ENCODE data around the gene TBC1D22A.

The TBC1D22A gene

DNA sequence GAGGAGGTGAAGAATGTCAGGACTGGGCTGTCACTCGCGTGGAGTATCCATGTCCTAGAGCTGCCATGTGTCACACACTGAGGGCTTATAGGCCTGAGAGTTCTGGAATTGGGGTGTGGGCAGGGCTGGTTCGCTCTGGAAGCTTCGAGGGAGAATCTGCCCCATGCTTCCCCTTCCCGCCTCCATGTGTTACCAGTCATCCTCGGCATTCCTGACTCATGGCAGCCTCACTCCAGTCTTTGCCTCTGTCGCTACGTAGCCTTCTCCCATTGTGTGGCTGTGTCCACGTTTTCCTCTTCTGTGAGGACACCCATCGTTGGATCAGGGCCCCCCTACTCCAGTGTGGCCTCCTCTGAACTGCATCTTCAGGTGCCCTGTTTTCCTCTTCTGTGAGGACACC, 301.2 kb downstream of the TBC1D22A start:
- Histone ChIP-seq H3K4me1 (ENCODE audit: low read depth, poor library complexity, severe bottlenecking) (no peaks in the 10 kb centered on the region), H3K27me3 (ENCODE audit: insufficient read depth, low read depth) (no peaks in the 10 kb centered on the region), H3K36me3 (ENCODE audit: insufficient read depth) (no peaks in the 10 kb centered on the region), H2AFZ (ENCODE audit: low read depth) (no peak overlapping the region), H3K4me2 (no peak overlapping the region), H4K20me1 (ENCODE audit: insufficient read depth) (no peaks in the 10 kb centered on the region), H3K79me2 (ENCODE audit: insufficient read depth, low read depth) (no peaks in the 10 kb centered on the region), H3K27ac (no peak overlapping the region), H3K4me3 (IDR thresholded peaks at IDR 0.05; ENCODE audit: insufficient read depth, low read depth, low read length) (no peak overlapping the region), H3K9ac (no peak overlapping the region)
- TF ChIP-seq, protein P1, sequence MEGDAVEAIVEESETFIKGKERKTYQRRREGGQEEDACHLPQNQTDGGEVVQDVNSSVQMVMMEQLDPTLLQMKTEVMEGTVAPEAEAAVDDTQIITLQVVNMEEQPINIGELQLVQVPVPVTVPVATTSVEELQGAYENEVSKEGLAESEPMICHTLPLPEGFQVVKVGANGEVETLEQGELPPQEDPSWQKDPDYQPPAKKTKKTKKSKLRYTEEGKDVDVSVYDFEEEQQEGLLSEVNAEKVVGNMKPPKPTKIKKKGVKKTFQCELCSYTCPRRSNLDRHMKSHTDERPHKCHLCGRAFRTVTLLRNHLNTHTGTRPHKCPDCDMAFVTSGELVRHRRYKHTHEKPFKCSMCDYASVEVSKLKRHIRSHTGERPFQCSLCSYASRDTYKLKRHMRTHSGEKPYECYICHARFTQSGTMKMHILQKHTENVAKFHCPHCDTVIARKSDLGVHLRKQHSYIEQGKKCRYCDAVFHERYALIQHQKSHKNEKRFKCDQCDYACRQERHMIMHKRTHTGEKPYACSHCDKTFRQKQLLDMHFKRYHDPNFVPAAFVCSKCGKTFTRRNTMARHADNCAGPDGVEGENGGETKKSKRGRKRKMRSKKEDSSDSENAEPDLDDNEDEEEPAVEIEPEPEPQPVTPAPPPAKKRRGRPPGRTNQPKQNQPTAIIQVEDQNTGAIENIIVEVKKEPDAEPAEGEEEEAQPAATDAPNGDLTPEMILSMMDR (conservative IDR thresholded peaks at IDR 0.05; ENCODE audit: low read depth, low read length) = no peak

DNA sequence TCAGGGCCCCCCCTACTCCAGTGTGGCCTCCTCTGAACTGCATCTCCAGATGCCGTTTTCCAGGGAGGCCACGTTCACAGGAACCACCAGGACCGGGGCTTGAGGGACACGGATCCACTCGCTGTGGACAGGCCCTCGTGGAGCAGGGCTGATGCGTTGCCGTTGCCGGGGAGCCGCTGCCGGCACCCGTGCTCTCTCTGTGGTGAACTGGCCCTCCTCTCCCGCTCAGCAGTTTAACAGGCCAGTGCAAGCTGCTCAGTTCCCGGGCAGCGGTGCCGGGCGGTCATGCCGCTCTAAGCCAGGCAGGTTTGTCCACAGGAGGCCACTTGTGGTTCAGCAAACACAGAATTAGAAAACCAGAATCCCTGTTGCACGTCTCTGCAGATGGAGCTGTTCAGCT, 301.6 kb downstream of the TBC1D22A start:
- no peak overlapping the region for H3K27ac ChIP-seq
- no peaks in the 10 kb centered on the region for H3K79me2 ChIP-seq (ENCODE audit: insufficient read depth, low read depth)
- no peaks in the 10 kb centered on the region for H3K4me1 ChIP-seq (ENCODE audit: low read depth, poor library complexity, severe bottlenecking)
- no peak overlapping the region for H3K9ac ChIP-seq
- H3K36me3 ChIP-seq (ENCODE audit: insufficient read depth) = no peaks in the 10 kb centered on the region
- no peak overlapping the region for H3K4me2 ChIP-seq
- H3K27me3 ChIP-seq (ENCODE audit: insufficient read depth, low read depth) = no peaks in the 10 kb centered on the region
- H4K20me1 ChIP-seq (ENCODE audit: insufficient read depth) = no peaks in the 10 kb centered on the region
- H3K4me3 ChIP-seq (IDR thresholded peaks at IDR 0.05; ENCODE audit: insufficient read depth, low read depth, low read length) = no peak overlapping the region
- H2AFZ ChIP-seq (ENCODE audit: low read depth) = no peak overlapping the region
- TF ChIP-seq, protein P1 (conservative IDR thresholded peaks at IDR 0.05; ENCODE audit: low read depth, low read length) = no peak

DNA sequence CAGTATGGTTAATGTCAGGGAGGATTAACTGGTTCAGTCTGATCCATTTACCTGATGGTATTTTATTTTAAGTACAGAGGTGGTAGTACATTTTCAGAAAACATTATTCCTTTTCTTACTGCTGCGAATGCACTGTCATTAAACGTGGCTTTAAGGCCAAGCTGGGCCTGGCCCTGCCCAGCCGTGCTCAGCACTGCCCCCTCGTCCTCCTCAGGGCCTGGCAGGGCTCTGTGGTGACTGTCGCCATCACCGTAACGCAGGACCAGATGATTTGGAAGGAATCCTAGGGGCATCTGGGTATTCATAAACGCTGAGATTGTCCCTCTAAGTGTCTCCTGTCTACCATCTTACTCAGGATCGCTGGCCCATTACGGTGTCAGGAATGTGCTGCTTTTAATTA, 302.0 kb downstream of the TBC1D22A start:
- Histone ChIP-seq H4K20me1 (ENCODE audit: insufficient read depth) (no peaks in the 10 kb centered on the region), H2AFZ (ENCODE audit: low read depth) (no peak overlapping the region), H3K4me2 (no peak overlapping the region), H3K36me3 (ENCODE audit: insufficient read depth) (no peaks in the 10 kb centered on the region), H3K4me1 (ENCODE audit: low read depth, poor library complexity, severe bottlenecking) (no peaks in the 10 kb centered on the region), H3K4me3 (IDR thresholded peaks at IDR 0.05; ENCODE audit: insufficient read depth, low read depth, low read length) (no peak overlapping the region), H3K27me3 (ENCODE audit: insufficient read depth, low read depth) (no peaks in the 10 kb centered on the region), H3K27ac (no peak overlapping the region), H3K9ac (no peak overlapping the region), H3K79me2 (ENCODE audit: insufficient read depth, low read depth) (no peaks in the 10 kb centered on the region)
- TF ChIP-seq, protein P1 (conservative IDR thresholded peaks at IDR 0.05; ENCODE audit: low read depth, low read length) = no peak

DNA sequence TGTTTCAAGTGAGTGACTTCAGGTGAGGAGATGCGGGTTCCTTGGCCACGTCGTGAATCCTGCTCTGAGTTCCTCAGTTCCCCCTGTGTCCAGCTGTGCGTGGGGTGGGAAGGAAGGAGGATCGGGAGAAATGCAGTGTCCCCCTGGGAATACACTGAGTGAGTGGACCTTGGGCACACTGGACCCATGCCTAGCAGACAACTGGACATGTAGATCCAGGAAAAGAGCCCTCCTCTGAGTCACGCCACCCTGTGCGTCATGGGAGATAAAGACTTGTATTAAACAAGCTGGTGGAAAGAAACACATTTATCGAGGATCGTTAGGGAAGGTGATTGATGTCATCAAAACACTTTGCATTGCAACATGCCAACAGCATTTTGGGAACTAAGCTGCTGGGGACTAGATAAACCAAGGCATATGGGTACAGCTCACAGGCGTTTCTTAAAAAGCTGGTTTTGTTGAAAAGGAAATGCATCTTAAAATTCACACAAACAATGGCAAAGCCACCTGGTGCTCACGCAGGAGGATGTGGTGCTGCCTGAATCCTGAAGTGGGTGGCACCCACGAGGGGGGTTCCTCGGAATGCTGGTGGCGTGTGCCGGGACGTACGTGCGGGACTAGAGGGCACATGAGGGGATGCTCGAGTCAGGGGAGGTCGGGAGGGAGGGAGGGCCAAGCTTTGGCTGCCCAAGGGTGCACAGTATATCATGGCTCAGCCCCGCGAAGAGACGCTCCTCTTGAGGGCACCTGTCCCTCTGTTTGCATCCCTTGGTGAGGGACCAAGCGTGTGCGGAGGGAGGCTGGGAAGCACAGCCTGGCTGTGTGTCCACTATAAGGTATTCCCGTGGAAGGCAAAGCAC, 303.5 kb downstream of the TBC1D22A start:
- Histone ChIP-seq H3K9ac (no peak overlapping the region), H3K4me3 (IDR thresholded peaks at IDR 0.05; ENCODE audit: insufficient read depth, low read depth, low read length) (no peak overlapping the region), H3K4me2 (no peak overlapping the region), H3K27ac (no peak overlapping the region), H2AFZ (ENCODE audit: low read depth) (no peak overlapping the region), H3K79me2 (ENCODE audit: insufficient read depth, low read depth) (no peaks in the 10 kb centered on the region), H4K20me1 (ENCODE audit: insufficient read depth) (no peaks in the 10 kb centered on the region), H3K4me1 (ENCODE audit: low read depth, poor library complexity, severe bottlenecking) (no peaks in the 10 kb centered on the region), H3K36me3 (ENCODE audit: insufficient read depth) (no peaks in the 10 kb centered on the region), H3K27me3 (ENCODE audit: insufficient read depth, low read depth) (no peaks in the 10 kb centered on the region)
- TF ChIP-seq, protein P1 (conservative IDR thresholded peaks at IDR 0.05; ENCODE audit: low read depth, low read length) = no peak
